IMR-90 (cell line): Measurements from ENCODE around the gene SLC17A3. TPM values are rescaled to one million over a fixed set of nuclear protein-coding genes. Genes with fewer than 3 reads are reported as not detected.

Experiments used
- ATAC-seq: fragments of 200-7000 bp; cut with Tn5 transposase; 2 replicates; pipeline ENCODE4 v1.9.1; 2020; ENCODE audit warnings: low read depth, mild to moderate bottlenecking, moderate library complexity
- BruUV-seq: library from RNA; stranded (reverse); fragments of 400-500 nt; replicated peaks from 2 replicates; lab custom pipeline; 2021; lab: Mats Ljungman, UMichigan
- CTCF ChIA-PET: fragments of 300-600 bp; formaldehyde crosslinking; extraction: SDS; loops from one replicate; lab custom pipeline; 2021; ENCODE audit warnings: antibody characterized with exemption; lab: Yijun Ruan, JAX
- POLR2A ChIA-PET: fragments of 300-600 bp; sonication (Branson Sonifier 250); formaldehyde crosslinking; loops from one replicate; lab custom pipeline; 2022; ENCODE audit warnings: antibody characterized with exemption; ENCODE audit not compliant: unreplicated experiment; lab: Charles Lee
- DNase-seq: peaks from one replicate; pipeline ENCODE4 v3.0.0; 2013
- H2AFZ ChIP-seq: replicated peaks from 2 replicates; pipeline ENCODE3; 2013; ENCODE audit warnings: low read length, mild to moderate bottlenecking; ENCODE audit not compliant: poor library complexity
- H2AK5ac ChIP-seq: 2 replicates; pipeline ENCODE4 v1.6.1; 2013; ENCODE audit warnings: low read depth, low read length, inconsistent platforms
- H2AK9ac ChIP-seq: replicated peaks from 2 replicates; pipeline ENCODE3; 2013; ENCODE audit warnings: mild to moderate bottlenecking, low read depth, low read length, moderate library complexity; ENCODE audit not compliant: poor library complexity
- H2BK120ac ChIP-seq: 2 replicates; pipeline ENCODE4 v1.6.1; 2013; ENCODE audit warnings: low read depth, low read length, inconsistent platforms
- H2BK15ac ChIP-seq: 3 replicates; pipeline ENCODE4 v1.6.1; 2013; ENCODE audit warnings: low read depth, low read length, inconsistent platforms
- H2BK20ac ChIP-seq: 2 replicates; pipeline ENCODE4 v1.6.1; 2013; ENCODE audit warnings: low read depth, mild to moderate bottlenecking, inconsistent platforms, low read length, moderate library complexity
- H2BK5ac ChIP-seq: 2 replicates; pipeline ENCODE4 v1.6.1; 2013; ENCODE audit warnings: mild to moderate bottlenecking, low read depth, low read length, inconsistent platforms; ENCODE audit not compliant: poor library complexity, severe bottlenecking
- H3K14ac ChIP-seq: replicated peaks from 2 replicates; pipeline ENCODE4 v1.6.1; 2013; ENCODE audit warnings: low read depth, low read length, inconsistent platforms
- H3K18ac ChIP-seq: 2 replicates; pipeline ENCODE4 v1.6.1; 2013; ENCODE audit warnings: low read depth, low read length, control low read depth
- H3K23ac ChIP-seq: 2 replicates; pipeline ENCODE4 v1.6.1; 2013; ENCODE audit warnings: low read depth, low read length, inconsistent platforms
- H3K27ac ChIP-seq: 2 replicates; pipeline ENCODE4 v1.5.1; 2013; ENCODE audit warnings: mild to moderate bottlenecking, control low read depth, low read length; ENCODE audit not compliant: insufficient read depth
- H3K27me3 ChIP-seq: 2 replicates; pipeline ENCODE4 v1.6.1; 2013; ENCODE audit warnings: low read length; ENCODE audit not compliant: control insufficient read depth, insufficient read depth
- H3K36me3 ChIP-seq: 2 replicates; pipeline ENCODE4 v1.6.1; 2013; ENCODE audit warnings: low read length, mixed read lengths; ENCODE audit not compliant: control insufficient read depth, insufficient read depth
- H3K4ac ChIP-seq: 2 replicates; pipeline ENCODE4 v1.6.1; 2013; ENCODE audit warnings: low read depth, low read length, inconsistent platforms
- H3K4me1 ChIP-seq: 2 replicates; pipeline ENCODE4 v1.6.1; 2013; ENCODE audit warnings: low read length, mixed read lengths; ENCODE audit not compliant: control insufficient read depth, insufficient read depth
- H3K4me2 ChIP-seq: 2 replicates; pipeline ENCODE4 v1.6.1; 2013; ENCODE audit warnings: low read depth, mild to moderate bottlenecking, control low read depth, low read length, moderate library complexity
- H3K4me3 ChIP-seq: 2 replicates; pipeline ENCODE4 v1.5.1; 2013; ENCODE audit warnings: low read depth, mild to moderate bottlenecking, control low read depth, low read length, moderate library complexity; ENCODE audit not compliant: insufficient read depth
- H3K56ac ChIP-seq: 2 replicates; pipeline ENCODE4 v1.6.1; 2013; ENCODE audit warnings: low read length, inconsistent platforms; ENCODE audit not compliant: insufficient read depth; ENCODE audit errors: extremely low read depth
- H3K79me1 ChIP-seq, 2 experiments: 2 replicates each; pipeline ENCODE4 v1.6.1; 2013; ENCODE audit warnings: low read length in 2 of 2, inconsistent platforms in 1 of 2, low read depth in 1 of 2
- H3K9ac ChIP-seq: 2 replicates; pipeline ENCODE4 v1.6.1; 2013; ENCODE audit warnings: low read depth, low read length, control low read depth
- H3K9me1 ChIP-seq: 2 replicates; pipeline ENCODE4 v1.6.1; 2013; ENCODE audit warnings: low read length, inconsistent platforms; ENCODE audit not compliant: insufficient read depth
- H3K9me3 ChIP-seq: 2 replicates; pipeline ENCODE4 v1.6.1; 2013; ENCODE audit warnings: low read length; ENCODE audit not compliant: control insufficient read depth, insufficient read depth
- H4K20me1 ChIP-seq: 2 replicates; pipeline ENCODE4 v1.6.1; 2013; ENCODE audit warnings: low read length, inconsistent platforms; ENCODE audit not compliant: insufficient read depth
- H4K5ac ChIP-seq: 2 replicates; pipeline ENCODE4 v1.6.1; 2013; ENCODE audit warnings: mild to moderate bottlenecking, low read depth, low read length, control low read depth
- H4K8ac ChIP-seq, 2 experiments: 2 replicates each; pipeline ENCODE4 v1.6.1; 2013; ENCODE audit warnings: low read depth in 2 of 2, low read length in 2 of 2, control low read depth in 1 of 2, inconsistent platforms in 1 of 2
- H4K91ac ChIP-seq: 2 replicates; pipeline ENCODE4 v1.6.1; 2013; ENCODE audit warnings: low read depth, low read length, inconsistent platforms; ENCODE audit not compliant: insufficient read depth
- BHLHE40 ChIP-seq: fragments of 150-350 bp; IDR thresholded peaks from 2 replicates; pipeline ENCODE4 v1.6.1; 2016; ENCODE audit warnings: mild to moderate bottlenecking, low read depth, low read length
- CEBPB ChIP-seq: IDR thresholded peaks from 2 replicates; pipeline ENCODE4 v1.6.1; 2012; ENCODE audit warnings: low read depth, low read length, improper control_type of control experiment
- CHD1 ChIP-seq: IDR thresholded peaks from 2 replicates; pipeline ENCODE4 v1.6.1; 2012; ENCODE audit warnings: low read depth, low read length, improper control_type of control experiment
- CTCF ChIP-seq: conservative IDR thresholded peaks from 2 replicates; pipeline ENCODE4 v1.5.1; 2012; ENCODE audit warnings: mild to moderate bottlenecking, low read depth, low read length, improper control_type of control experiment
- FOS ChIP-seq: fragments of 150-350 bp; IDR thresholded peaks from 2 replicates; pipeline ENCODE4 v1.6.1; 2016; ENCODE audit warnings: low read depth, low read length
- MAFK ChIP-seq: IDR thresholded peaks from 2 replicates; pipeline ENCODE4 v1.6.1; 2012; ENCODE audit warnings: low read depth, low read length, improper control_type of control experiment
- NFE2L2 ChIP-seq: fragments of 150-350 bp; IDR thresholded peaks from 2 replicates; pipeline ENCODE4 v1.6.1; 2016; ENCODE audit warnings: low read depth, mild to moderate bottlenecking, low read length
- POLR2A ChIP-seq: IDR thresholded peaks from 2 replicates; pipeline ENCODE4 v1.6.1; 2012; ENCODE audit warnings: mild to moderate bottlenecking, low read depth, low read length
- RAD21 ChIP-seq: IDR thresholded peaks from 2 replicates; pipeline ENCODE4 v1.6.1; 2012; ENCODE audit warnings: low read length, improper control_type of control experiment
- RFX5 ChIP-seq: IDR thresholded peaks from 2 replicates; pipeline ENCODE4 v1.8.0; 2012; ENCODE audit warnings: low read depth, mild to moderate bottlenecking, low read length, moderate library complexity
- SMC3 ChIP-seq: fragments of 150-350 bp; IDR thresholded peaks from 2 replicates; pipeline ENCODE4 v1.6.1; 2016; ENCODE audit warnings: low read depth, mild to moderate bottlenecking, antibody characterized with exemption, low read length, moderate library complexity
- USF2 ChIP-seq: fragments of 150-350 bp; IDR thresholded peaks from 2 replicates; pipeline ENCODE4 v1.6.1; 2017; ENCODE audit warnings: mild to moderate bottlenecking, antibody characterized with exemption, low read length, low read depth
- WGBS, 2 experiments: methylation state at CpG; one replicate each; pipeline versions ENCODE4 v1.1.5 to v1.1.7; 2013; ENCODE audit warnings: missing lambda C conversion rate in 2 of 2; ENCODE audit not compliant: insufficient read length in 1 of 2; ENCODE audit errors: extremely low coverage in 2 of 2; 5-methylcytosine and 5-hydroxymethylcytosine counted together
- dilution Hi-C: fragments of 300-500 bp; cut with HindIII; formaldehyde crosslinking; loops from one replicate; pipeline ENCODE4 v1.14.3; 2018; ENCODE audit warnings: low sequenced_read_pairs; ENCODE audit not compliant: unreplicated experiment
- in situ Hi-C: fragments of 300-500 bp; cut with MboI; formaldehyde crosslinking; loops from 3 replicates; pipeline ENCODE4 v1.14.3; 2019; ENCODE audit warnings: low sequenced_read_pairs, inconsistent platforms, mixed read lengths
- intact Hi-C: fragments of 100-400 bp; cut with micrococcal nuclease; formaldehyde crosslinking; loops from 2 replicates; pipeline ENCODE4 v1.10.0; 2022
- polyA plus RNA-seq, 3 experiments: library from polyadenylated mRNA; depleted of rRNA; stranded (reverse); fragments of >200 nt; gene quantifications; 2 replicates each; pipeline ENCODE4 v1.2.3, GENCODE V29; 2012; ENCODE audit warnings: low replicate concordance in 1 of 3
- total RNA-seq: library from RNA; depleted of rRNA; stranded (reverse); fragments of >200 nt; gene quantifications from 2 replicates; pipeline ENCODE4 v1.2.3, GENCODE V29; 2012

Gene SLC17A3
- total and polyA plus RNA-seq, 2 of the 4 experiments (the other 2 are of a cell fraction): not detected

GRCh38 chr6:25834950-25835349 lies 39.1 kb downstream of the SLC17A3 start:
- no peak overlapping the region for H2AK5ac ChIP-seq
- ATAC-seq (no peak), DNase-seq (no peak)
- WGBS, 2 experiments: no CpG with 5 or more reads among the region's 1 CpG
- BruUV-seq: no TSS peak
- H3K27ac ChIP-seq: no peak overlapping the region
- H3K27me3 ChIP-seq: no peaks in the 10 kb centered on the region
- no peaks in the 10 kb centered on the region for H3K79me1 ChIP-seq
- H2AK9ac ChIP-seq: no peak overlapping the region
- no peak overlapping the region for H2BK120ac ChIP-seq
- no peaks in the 10 kb centered on the region for H3K4me1 ChIP-seq
- no peak overlapping the region for H3K4me3 ChIP-seq
- H3K56ac ChIP-seq: no peak overlapping the region
- H2BK15ac ChIP-seq: no peak overlapping the region
- H4K20me1 ChIP-seq: no peaks in the 10 kb centered on the region
- no peak overlapping the region for H2BK5ac ChIP-seq
- no peak overlapping the region for H3K4ac ChIP-seq
- no peak for TF ChIP-seq RAD21
- TF ChIP-seq CHD1: no peak
- TF ChIP-seq CEBPB: no peak
- TF ChIP-seq CTCF: no peak
- TF ChIP-seq USF2: no peak
- no peak for TF ChIP-seq RFX5
- TF ChIP-seq NFE2L2: no peak
- TF ChIP-seq POLR2A: no peak
- no peak for TF ChIP-seq SMC3
- TF ChIP-seq FOS: no peak
- no peak for TF ChIP-seq MAFK
- TF ChIP-seq BHLHE40: no peak
- H3K18ac ChIP-seq: no peak overlapping the region
- no peak overlapping the region for H3K4me2 ChIP-seq
- no peak overlapping the region for H4K5ac ChIP-seq
- no peak overlapping the region for H3K23ac ChIP-seq
- no peaks in the 10 kb centered on the region for H3K9me1 ChIP-seq
- H3K36me3 ChIP-seq: no peaks in the 10 kb centered on the region
- ChIA-PET POLR2A (no interaction called here), CTCF (interaction anchor here (0.6 kb wide), 1 partner anchor 29 kb away, joined by 3 read pairs; no protein-coding TSS in a partner anchor)
- intact Hi-C loops: no loop called here
- H2BK20ac ChIP-seq: no peak overlapping the region
- no peak overlapping the region for H3K9ac ChIP-seq
- no peak overlapping the region for H3K14ac ChIP-seq
- H4K8ac ChIP-seq: no peak overlapping the region
- dilution Hi-C loops: no loop called here
- no peaks in the 10 kb centered on the region for H3K9me3 ChIP-seq
- in situ Hi-C loops: no loop called here
- no peak overlapping the region for H4K91ac ChIP-seq
- H2AFZ ChIP-seq: no peak overlapping the region
